Measurements from ENCODE around the gene DEAF1.

The DEAF1 gene

GRCh38 chr11:611001-611996 lies 83.7 kb downstream of the DEAF1 start:
- DNase-seq = no peak

DNA sequence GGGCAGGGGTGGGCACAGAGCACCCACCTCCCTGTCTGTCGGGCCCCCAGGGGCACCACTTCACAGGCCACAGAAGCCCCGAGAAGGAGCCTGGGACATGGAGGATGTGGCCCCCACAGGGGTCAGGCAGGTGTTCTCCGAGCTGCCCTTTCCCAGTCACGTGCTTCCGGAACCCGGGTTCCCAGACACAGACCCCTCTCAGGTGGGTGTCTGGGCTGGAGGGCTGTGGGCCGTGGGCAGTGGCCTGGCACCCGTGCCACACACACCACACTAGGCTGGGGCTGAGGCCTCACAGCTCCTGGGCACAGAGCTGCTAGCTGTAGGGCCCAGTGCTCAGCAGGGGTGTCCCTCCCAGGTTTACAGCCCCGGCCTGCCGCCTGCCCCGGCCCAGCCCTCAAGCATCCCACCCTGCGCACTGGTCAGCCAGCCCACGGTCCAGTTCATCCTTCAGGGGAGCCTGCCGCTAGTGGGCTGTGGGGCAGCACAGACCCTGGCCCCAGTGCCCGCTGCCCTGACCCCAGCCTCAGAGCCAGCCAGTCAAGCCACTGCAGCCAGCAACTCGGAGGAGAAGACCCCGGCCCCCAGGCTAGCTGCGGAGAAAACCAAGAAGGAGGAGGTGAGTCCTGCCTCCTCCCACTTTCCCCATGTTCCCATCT lies 84.7 kb downstream of the DEAF1 start:
- no peak for DNase-seq

DNA sequence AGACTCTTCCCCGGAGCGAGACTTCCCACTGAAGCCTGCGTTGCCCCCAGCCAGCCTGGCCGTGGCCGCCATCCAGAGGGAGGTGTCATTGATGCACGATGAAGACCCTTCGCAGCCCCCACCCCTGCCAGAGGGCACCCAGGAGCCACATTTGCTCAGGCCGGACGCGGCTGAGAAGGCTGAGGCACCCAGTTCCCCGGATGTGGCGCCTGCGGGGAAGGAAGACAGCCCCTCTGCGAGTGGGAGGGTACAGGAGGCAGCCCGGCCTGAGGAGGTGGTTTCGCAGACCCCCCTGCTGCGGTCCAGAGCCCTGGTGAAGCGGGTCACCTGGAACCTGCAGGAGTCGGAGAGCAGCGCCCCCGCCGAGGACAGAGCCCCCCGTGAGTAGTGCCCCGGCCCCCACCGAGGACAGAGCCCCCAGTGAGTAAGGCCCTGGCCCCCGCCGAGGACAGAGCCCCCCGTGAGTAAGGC lies 85.6 kb downstream of the DEAF1 start:
- DNase-seq = no peak

- DNase-seq = no peak
Observed at GRCh38 chr11:608791-609251, 86.2 kb downstream of the DEAF1 start.

- no peak for DNase-seq
Observed at GRCh38 chr11:607971-608659, 86.9 kb downstream of the DEAF1 start.

- DNase-seq = no peak
Observed at GRCh38 chr11:607020-607780, 87.8 kb downstream of the DEAF1 start.

- DNase-seq = no peak
Observed at GRCh38 chr11:606245-606644, 88.8 kb downstream of the DEAF1 start.

- no peak for DNase-seq
Observed at GRCh38 chr11:605286-606129, 89.5 kb downstream of the DEAF1 start.

- no peak for DNase-seq
Observed at GRCh38 chr11:603154-603553, 91.9 kb downstream of the DEAF1 start.

- no peak for DNase-seq
Observed at GRCh38 chr11:601573-602245, 93.3 kb downstream of the DEAF1 start.

- DNase-seq = no peak
Observed at GRCh38 chr11:598005-598680, 96.9 kb downstream of the DEAF1 start.

GRCh38 chr11:597166-597725 lies 97.8 kb downstream of the DEAF1 start:
- DNase-seq = no peak

DNA sequence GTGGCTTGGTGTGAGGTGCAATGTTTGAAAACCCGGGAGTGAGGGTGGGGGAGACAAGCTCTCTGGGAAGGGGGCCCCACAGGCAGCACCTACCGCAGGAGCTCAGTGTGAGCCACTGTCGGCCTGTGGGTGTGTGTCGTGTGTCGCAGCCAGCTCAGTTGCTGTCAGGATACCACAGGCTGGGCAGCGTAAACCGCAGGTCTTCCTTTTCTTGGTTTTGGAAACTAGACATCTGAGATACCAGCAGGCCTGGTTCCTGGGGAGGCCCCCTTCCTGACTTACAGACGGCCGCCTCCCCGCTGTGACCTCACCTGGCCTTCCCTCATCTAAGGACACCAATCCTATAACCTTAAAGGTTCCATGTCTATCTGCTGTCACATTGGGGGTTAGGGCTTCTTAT lies 98.6 kb downstream of the DEAF1 start:
- DNase-seq = no peak

- no peak for DNase-seq
Observed at GRCh38 chr11:595400-595799, 99.6 kb downstream of the DEAF1 start.

Data from CD4-positive, alpha-beta T cell treated with Interleukin-12 subunit alpha and Interleukin-12 subunit beta, for 1 hour (primary cell).